Endothelial cell of umbilical vein (primary cell): ENCODE measurements around the gene ABCA2.
"Not testable (repeated sequence)": the region's sequence is repeated elsewhere in the genome, so short reads cannot be mapped to it uniquely, and the experiment has no call there.

ENCODE experiments used
- CTCF ChIP-seq, 2 donors: IDR thresholded peaks; 1 replicate in 1 of 2; 2 replicates in 1 of 2; pipeline ENCODE4 v1.5.1; 2011; ENCODE audit warnings: low read length in 2 of 2, mild to moderate bottlenecking in 2 of 2, moderate library complexity in 2 of 2, control low read depth in 1 of 2, inconsistent platforms in 1 of 2, low read depth in 1 of 2; ENCODE audit not compliant: insufficient read depth in 1 of 2; ENCODE audit errors: extremely low read depth in 1 of 2
- EZH2 ChIP-seq: IDR thresholded peaks from 2 replicates; pipeline ENCODE4 v1.6.1; 2012; ENCODE audit warnings: borderline replicate concordance, low read depth, mild to moderate bottlenecking, moderate library complexity, low read length, inconsistent platforms; ENCODE audit not compliant: severe bottlenecking
- POLR2A ChIP-seq: IDR thresholded peaks from 2 replicates; pipeline ENCODE4 v1.6.1; 2012; ENCODE audit warnings: low read depth, mild to moderate bottlenecking, control low read depth, low read length

GRCh38 chr9:137062798-137063197 is 34.8 kb upstream of the ABCA2 start:
- TF ChIP-seq CTCF (IDR thresholded peaks at IDR 0.05; ENCODE audit: extremely low read depth in 1 of 2, insufficient read depth in 1 of 2, low read depth in 1 of 2, low read length in 2 of 2); POLR2A; EZH2: not testable (repeated sequence)
